GM12872 (cell line): ENCODE data around the gene PLXNA3.

ENCODE experiments used
- CTCF ChIP-seq: IDR thresholded peaks from 3 replicates; pipeline ENCODE4 v1.5.1; 2011; ENCODE audit warnings: low read depth, mild to moderate bottlenecking, low read length, moderate library complexity; ENCODE audit not compliant: insufficient read depth

PLXNA3 gene

GRCh38 chrX:154458116-154458953 is at the start of gene PLXNA3:
TSS of gene PLXNA3 (plus strand) at chrX:154458281. CDS start at chrX:154460184, 1,903 bp downstream.
- no peak for TF ChIP-seq CTCF

GRCh38 chrX:154408659-154409221 is 49.3 kb upstream of the PLXNA3 start:
- TF ChIP-seq CTCF, result no peak

GRCh38 chrX:154409222-154409871 is 48.7 kb upstream of the PLXNA3 start, which contains the start of gene DNASE1L1:
TSS of gene DNASE1L1 (minus strand) at chrX:154409254. CDS start at chrX:154405568, 3,686 bp downstream.
- no peak for TF ChIP-seq CTCF

- no peak for TF ChIP-seq CTCF
Measured at GRCh38 chrX:154411981-154412340, 46.1 kb upstream of the PLXNA3 start.

GRCh38 chrX:154412468-154412867 is 45.6 kb upstream of the PLXNA3 start:
- TF ChIP-seq CTCF, result no peak

GRCh38 chrX:154413142-154413541 is 44.9 kb upstream of the PLXNA3 start:
- TF ChIP-seq CTCF, result no peak

GRCh38 chrX:154417157-154417556 is 40.9 kb upstream of the PLXNA3 start:
- no peak for TF ChIP-seq CTCF
